OCI-LY1 (cell line): ENCODE data around the gene LRRC36.

Experiments
- H2AFZ ChIP-seq: fragments of 200-600 bp; sonication (generic), shearing (Covaris generic); 2 replicates; pipeline ENCODE4 v1.6.0; 2014; ENCODE audit warnings: antibody characterized with exemption, mild to moderate bottlenecking, low read length
- H3F3A ChIP-seq: fragments of 200-600 bp; sonication (generic), shearing (Covaris generic); 2 replicates; pipeline ENCODE4 v1.6.0; 2014; ENCODE audit warnings: mild to moderate bottlenecking, antibody characterized with exemption, low read length, moderate library complexity; ENCODE audit not compliant: insufficient read depth
- H3K27ac ChIP-seq: fragments of 200-600 bp; sonication (generic); 2 replicates; pipeline ENCODE4 v1.5.1; 2014; ENCODE audit warnings: low read length, mixed run types, mild to moderate bottlenecking, low read depth; ENCODE audit not compliant: poor library complexity, severe bottlenecking
- H3K27me3 ChIP-seq: fragments of 200-600 bp; sonication (generic); 2 replicates; pipeline ENCODE4 v1.6.0; 2014; ENCODE audit warnings: antibody characterized with exemption, mild to moderate bottlenecking, low read length, moderate library complexity; ENCODE audit not compliant: insufficient read depth
- H3K36me3 ChIP-seq: fragments of 200-600 bp; sonication (generic); 2 replicates; pipeline ENCODE4 v1.6.1; 2014; ENCODE audit warnings: mild to moderate bottlenecking, antibody characterized with exemption, low read length, moderate library complexity, mixed read lengths; ENCODE audit not compliant: insufficient read depth
- H3K4me1 ChIP-seq: fragments of 200-600 bp; sonication (generic); 2 replicates; pipeline ENCODE4 v1.5.1; 2014; ENCODE audit warnings: mild to moderate bottlenecking, low read length, moderate library complexity; ENCODE audit not compliant: insufficient read depth, severe bottlenecking
- H3K4me2 ChIP-seq: fragments of 200-600 bp; sonication (generic), shearing (Covaris generic); 2 replicates; pipeline ENCODE4 v1.6.1; 2014; ENCODE audit warnings: low read length
- H3K4me3 ChIP-seq: fragments of 200-600 bp; sonication (generic); 2 replicates; pipeline ENCODE4 v1.5.1; 2014; ENCODE audit warnings: low read length, low read depth, mild to moderate bottlenecking, mixed read lengths; ENCODE audit not compliant: poor library complexity, severe bottlenecking
- H3K79me2 ChIP-seq: fragments of 200-600 bp; shearing (Covaris generic); 2 replicates; pipeline ENCODE4 v1.6.1; 2016; ENCODE audit warnings: mixed run types, low read length, mixed read lengths; ENCODE audit not compliant: insufficient read depth
- H3K9ac ChIP-seq: fragments of 200-600 bp; sonication (generic), shearing (Covaris generic); 2 replicates; pipeline ENCODE4 v1.6.1; 2014; ENCODE audit warnings: mild to moderate bottlenecking, low read length, mixed read lengths
- H3K9me2 ChIP-seq: fragments of 200-600 bp; sonication (generic), shearing (Covaris generic); 2 replicates; pipeline ENCODE4 v1.6.1; 2014; ENCODE audit warnings: low read depth, mild to moderate bottlenecking, low read length, mixed read lengths
- H3K9me3 ChIP-seq: fragments of 200-600 bp; shearing (Covaris generic); 2 replicates; pipeline ENCODE4 v1.6.1; 2014; ENCODE audit warnings: low read length, mixed read lengths
- H4K20me1 ChIP-seq: fragments of 200-600 bp; sonication (generic), shearing (Covaris generic); 2 replicates; pipeline ENCODE4 v1.6.0; 2016; ENCODE audit warnings: mild to moderate bottlenecking, low read length; ENCODE audit not compliant: insufficient read depth
- CTCF ChIP-seq: fragments of 200-600 bp; sonication (generic), shearing (Covaris generic); IDR thresholded peaks from 2 replicates; pipeline ENCODE4 v1.5.1; 2017; ENCODE audit warnings: mild to moderate bottlenecking, antibody characterized with exemption, low read length, moderate library complexity, mixed read lengths
- EZH2 ChIP-seq: fragments of 200-600 bp; sonication (generic), shearing (Covaris generic); IDR thresholded peaks from 2 replicates; pipeline ENCODE4 v1.8.0; 2017; ENCODE audit warnings: borderline replicate concordance, mixed run types, mild to moderate bottlenecking, antibody characterized with exemption, low read length, moderate library complexity, mixed read lengths

LRRC36 gene

GRCh38 chr16:67405336-67405735, 78.7 kb downstream of the LRRC36 start:
- H3K27me3 ChIP-seq: no peaks in the 10 kb centered on the region; the same call in 1 of the 2 replicates
- no peaks in the 10 kb centered on the region for H3K4me1 ChIP-seq
- no peaks in the 10 kb centered on the region for H3K9me3 ChIP-seq
- H4K20me1 ChIP-seq: no peaks in the 10 kb centered on the region
- no peaks in the 10 kb centered on the region for H3K36me3 ChIP-seq
- no peaks in the 10 kb centered on the region for H3K79me2 ChIP-seq
- no peak for TF ChIP-seq EZH2
- no peak for TF ChIP-seq CTCF
- H2AFZ ChIP-seq: no peak overlapping the region
- H3K4me2 ChIP-seq: no peak overlapping the region
- no peak overlapping the region for H3K9ac ChIP-seq
- H3K9me2 ChIP-seq: no peaks in the 10 kb centered on the region
- H3K4me3 ChIP-seq: no peak overlapping the region
- H3F3A ChIP-seq: no peaks in the 10 kb centered on the region
- no peak overlapping the region for H3K27ac ChIP-seq

GRCh38 chr16:67406111-67406971, 79.7 kb downstream of the LRRC36 start:
- Histone ChIP-seq H3K9me3 (no peaks in the 10 kb centered on the region), H3K4me2 (no peak overlapping the region), H3K9me2 (no peaks in the 10 kb centered on the region), H3K4me3 (no peak overlapping the region), H3K27me3 (no peaks in the 10 kb centered on the region; the same call in 1 of the 2 replicates), H3K9ac (no peak overlapping the region), H3K4me1 (no peaks in the 10 kb centered on the region), H3K79me2 (no peaks in the 10 kb centered on the region), H4K20me1 (no peaks in the 10 kb centered on the region), H2AFZ (no peak overlapping the region), H3F3A (no peaks in the 10 kb centered on the region), H3K27ac (no peak overlapping the region), H3K36me3 (no peaks in the 10 kb centered on the region)
- TF ChIP-seq EZH2 (no peak), CTCF (no peak)

GRCh38 chr16:67407176-67407787, 80.7 kb downstream of the LRRC36 start:
- no peak overlapping the region for H3K4me2 ChIP-seq
- no peak overlapping the region for H2AFZ ChIP-seq
- no peak overlapping the region for H3K27ac ChIP-seq
- H3K79me2 ChIP-seq: no peaks in the 10 kb centered on the region
- H3K27me3 ChIP-seq: no peaks in the 10 kb centered on the region; the same call in 1 of the 2 replicates
- H3K9me2 ChIP-seq: no peaks in the 10 kb centered on the region
- no peaks in the 10 kb centered on the region for H3K9me3 ChIP-seq
- no peak for TF ChIP-seq EZH2
- TF ChIP-seq CTCF: no peak
- H3K4me1 ChIP-seq: no peaks in the 10 kb centered on the region
- H3F3A ChIP-seq: no peaks in the 10 kb centered on the region
- no peaks in the 10 kb centered on the region for H3K36me3 ChIP-seq
- no peak overlapping the region for H3K4me3 ChIP-seq
- no peaks in the 10 kb centered on the region for H4K20me1 ChIP-seq
- no peak overlapping the region for H3K9ac ChIP-seq
